SK-N-SH (cell line): Measurements from ENCODE around the gene WLS. TPM values are rescaled to one million over a fixed set of nuclear protein-coding genes. Genes with fewer than 3 reads are reported as not detected.

Experiments used
- CTCF ChIA-PET: fragments of 300-600, 350-600 bp; formaldehyde crosslinking; extraction: SDS; loops from one replicate; lab custom pipeline; 2021; lab: Yijun Ruan, JAX
- POLR2A ChIA-PET: fragments of 350-600 bp; sonication (Branson Sonifier 250); formaldehyde crosslinking; extraction: SDS; loops from one replicate; lab custom pipeline; 2020; ENCODE audit warnings: antibody characterized with exemption, inconsistent platforms; lab: Yijun Ruan, JAX
- DNase-seq: peaks from one replicate; pipeline ENCODE4 v3.0.0; 2012
- H2AFZ ChIP-seq: fragments of 200-600 bp; sonication (generic); 2 replicates; pipeline ENCODE4 v1.8.1; 2016; ENCODE audit warnings: antibody characterized with exemption, mild to moderate bottlenecking, low read depth
- H3F3A ChIP-seq: fragments of 200-600 bp; sonication (generic); replicated peaks from 2 replicates; pipeline ENCODE3; 2016; ENCODE audit warnings: antibody characterized with exemption, mild to moderate bottlenecking; ENCODE audit not compliant: insufficient read depth
- H3K27ac ChIP-seq, 2 experiments: fragments of 200-500 bp in 1 of 2; fragments of 200-600 bp in 1 of 2; sonication (Bioruptor generic) in 1 of 2; sonication (generic), shearing (Covaris generic) in 1 of 2; 2 replicates each; pipeline versions ENCODE4 v1.5.1 to v1.6.1; 2014 to 2016; ENCODE audit warnings: low read depth in 2 of 2, inconsistent platforms in 1 of 2, low read length in 1 of 2, mild to moderate bottlenecking in 1 of 2, mixed read lengths in 1 of 2
- H3K27me3 ChIP-seq: fragments of 200-600 bp; sonication (generic), shearing (Covaris generic); 2 replicates; pipeline ENCODE4 v1.6.1; 2016; ENCODE audit warnings: mixed run types; ENCODE audit not compliant: insufficient read depth
- H3K36me3 ChIP-seq, 2 experiments: fragments of 200-500 bp in 1 of 2; fragments of 200-600 bp in 1 of 2; sonication (Bioruptor generic) in 1 of 2; sonication (generic) in 1 of 2; replicated peaks in 1 of 2; 2 replicates each; pipeline versions ENCODE3 to v1.5.1; 2014 to 2016; ENCODE audit warnings: low read length in 1 of 2, mild to moderate bottlenecking in 1 of 2; ENCODE audit not compliant: insufficient read depth in 2 of 2, control insufficient read depth in 1 of 2
- H3K4me1 ChIP-seq, 2 experiments: fragments of 200-500 bp in 1 of 2; fragments of 200-600 bp in 1 of 2; sonication (Bioruptor generic) in 1 of 2; sonication (generic), shearing (Covaris generic) in 1 of 2; 2 replicates each; pipeline versions ENCODE4 v1.5.1 to v1.6.1; 2014 to 2016; ENCODE audit warnings: low read depth in 1 of 2, low read length in 1 of 2, mixed run types in 1 of 2; ENCODE audit not compliant: insufficient read depth in 2 of 2, control insufficient read depth in 1 of 2
- H3K4me2 ChIP-seq: fragments of 200-600 bp; sonication (generic), shearing (Covaris generic); 2 replicates; pipeline ENCODE4 v1.6.1; 2017; ENCODE audit warnings: mixed run types
- H3K4me3 ChIP-seq, 2 experiments: fragments of 200-500 bp in 1 of 2; fragments of 200-600 bp in 1 of 2; sonication (Bioruptor generic) in 1 of 2; sonication (generic), shearing (Covaris generic) in 1 of 2; 2 replicates each; pipeline versions ENCODE4 v1.5.1 to v1.8.1; 2014 to 2016; ENCODE audit warnings: low read depth in 2 of 2, inconsistent platforms in 1 of 2, low read length in 1 of 2, mild to moderate bottlenecking in 1 of 2, mixed read lengths in 1 of 2, moderate library complexity in 1 of 2
- H3K79me2 ChIP-seq: fragments of 200-600 bp; sonication (generic); 2 replicates; pipeline ENCODE4 v1.8.1; 2017; ENCODE audit warnings: mild to moderate bottlenecking; ENCODE audit not compliant: insufficient read depth
- H3K9ac ChIP-seq: fragments of 200-600 bp; sonication (generic); 2 replicates; pipeline ENCODE4 v1.6.1; 2017; ENCODE audit warnings: mixed run types
- H3K9me2 ChIP-seq: fragments of 200-600 bp; sonication (generic); 2 replicates; pipeline ENCODE4 v1.6.1; 2017; ENCODE audit warnings: mixed run types
- H3K9me3 ChIP-seq: fragments of 200-600 bp; sonication (generic); 2 replicates; pipeline ENCODE4 v1.6.1; 2017; ENCODE audit warnings: mixed run types, mild to moderate bottlenecking, moderate library complexity
- H4K20me1 ChIP-seq: fragments of 200-600 bp; sonication (generic); 2 replicates; pipeline ENCODE4 v1.6.1; 2017; ENCODE audit warnings: mild to moderate bottlenecking, mixed run types; ENCODE audit not compliant: insufficient read depth
- EP300 ChIP-seq, 2 experiments: IDR thresholded peaks; 2 replicates each; pipeline versions ENCODE4 v1.4.0 to v1.6.1; 2012; ENCODE audit warnings: borderline replicate concordance in 1 of 2, low read depth in 1 of 2, low read length in 1 of 2
- EZH2phosphoT487 ChIP-seq: fragments of 200-600 bp; sonication (generic); IDR thresholded peaks from 2 replicates; pipeline ENCODE4 v1.6.1; 2017; ENCODE audit warnings: low read depth, mixed run types, mild to moderate bottlenecking, antibody characterized with exemption, moderate library complexity, borderline replicate concordance
- FOSL2 ChIP-seq: IDR thresholded peaks from 2 replicates; pipeline ENCODE4 v1.4.0; 2012; ENCODE audit warnings: low read depth, mild to moderate bottlenecking, moderate library complexity, borderline replicate concordance
- FOXJ3 ChIP-seq: sonication (generic); formaldehyde crosslinking; IDR thresholded peaks from 2 replicates; pipeline ENCODE4 v1.5.1; 2020; ENCODE audit warnings: mild to moderate bottlenecking, missing genetic modification reagents
- MEF2A ChIP-seq: IDR thresholded peaks from 2 replicates; pipeline ENCODE4 v1.4.0; 2012; ENCODE audit warnings: low read depth, borderline replicate concordance
- MXI1 ChIP-seq: IDR thresholded peaks from 2 replicates; pipeline ENCODE4 v1.6.1; 2012; ENCODE audit warnings: mild to moderate bottlenecking, low read depth, low read length, improper control_type of control experiment
- NRF1 ChIP-seq: IDR thresholded peaks from 2 replicates; pipeline ENCODE4 v1.6.1; 2012; ENCODE audit warnings: low read depth, mild to moderate bottlenecking, low read length
- PBX3 ChIP-seq: IDR thresholded peaks from 2 replicates; pipeline ENCODE4; 2012
- YY1 ChIP-seq: IDR thresholded peaks from 2 replicates; pipeline ENCODE4 v1.4.0; 2012; ENCODE audit warnings: low read depth, mild to moderate bottlenecking
- WGBS: methylation state at CpG from one replicate; pipeline ENCODE4 v1.1.6; 2017; ENCODE audit warnings: low lambda C conversion rate; 5-methylcytosine and 5-hydroxymethylcytosine counted together
- polyA plus RNA-seq, 3 experiments: library from polyadenylated mRNA; depleted of rRNA; stranded (reverse); fragments of >200 nt; gene quantifications; 2 replicates each; pipeline ENCODE4 v1.2.3, GENCODE V29; 2012
- TF ChIP-seq, protein P1 (sequence below): fragments of 150-350 bp; IDR thresholded peaks from 2 replicates; pipeline ENCODE4 v1.6.1; 2016; ENCODE audit warnings: mild to moderate bottlenecking, low read depth, low read length
- TF ChIP-seq, protein P2 (sequence below): fragments of 200-600 bp; sonication (generic); IDR thresholded peaks from 2 replicates; pipeline ENCODE4 v1.6.1; 2017; ENCODE audit warnings: antibody characterized with exemption, mild to moderate bottlenecking, moderate library complexity
- TF ChIP-seq, protein P3 (sequence below): IDR thresholded peaks from 2 replicates; pipeline ENCODE4 v1.4.0; 2012; ENCODE audit warnings: low read depth
- TF ChIP-seq, protein P4 (sequence below): IDR thresholded peaks from 2 replicates; pipeline ENCODE4 v1.6.1; 2012; ENCODE audit warnings: mild to moderate bottlenecking, low read depth, low read length, moderate library complexity

The WLS gene
- polyA plus RNA-seq, 1 of the 3 experiments (the other 2 are of a cell fraction) = 69.0 TPM

GRCh38 chr1:68147534-68148171 is 84.7 kb downstream of the WLS start:
- no peak for TF ChIP-seq MXI1
- TF ChIP-seq MEF2A = no peak
- TF ChIP-seq FOXJ3 (CRISPR knock-in tag) = no peak
- no peak for TF ChIP-seq YY1
- no peak for TF ChIP-seq PBX3
- TF ChIP-seq, protein P1, sequence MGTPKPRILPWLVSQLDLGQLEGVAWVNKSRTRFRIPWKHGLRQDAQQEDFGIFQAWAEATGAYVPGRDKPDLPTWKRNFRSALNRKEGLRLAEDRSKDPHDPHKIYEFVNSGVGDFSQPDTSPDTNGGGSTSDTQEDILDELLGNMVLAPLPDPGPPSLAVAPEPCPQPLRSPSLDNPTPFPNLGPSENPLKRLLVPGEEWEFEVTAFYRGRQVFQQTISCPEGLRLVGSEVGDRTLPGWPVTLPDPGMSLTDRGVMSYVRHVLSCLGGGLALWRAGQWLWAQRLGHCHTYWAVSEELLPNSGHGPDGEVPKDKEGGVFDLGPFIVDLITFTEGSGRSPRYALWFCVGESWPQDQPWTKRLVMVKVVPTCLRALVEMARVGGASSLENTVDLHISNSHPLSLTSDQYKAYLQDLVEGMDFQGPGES = no peak
- TF ChIP-seq EZH2phosphoT487 = no peak
- no peak for TF ChIP-seq NRF1
- TF ChIP-seq, protein P2, sequence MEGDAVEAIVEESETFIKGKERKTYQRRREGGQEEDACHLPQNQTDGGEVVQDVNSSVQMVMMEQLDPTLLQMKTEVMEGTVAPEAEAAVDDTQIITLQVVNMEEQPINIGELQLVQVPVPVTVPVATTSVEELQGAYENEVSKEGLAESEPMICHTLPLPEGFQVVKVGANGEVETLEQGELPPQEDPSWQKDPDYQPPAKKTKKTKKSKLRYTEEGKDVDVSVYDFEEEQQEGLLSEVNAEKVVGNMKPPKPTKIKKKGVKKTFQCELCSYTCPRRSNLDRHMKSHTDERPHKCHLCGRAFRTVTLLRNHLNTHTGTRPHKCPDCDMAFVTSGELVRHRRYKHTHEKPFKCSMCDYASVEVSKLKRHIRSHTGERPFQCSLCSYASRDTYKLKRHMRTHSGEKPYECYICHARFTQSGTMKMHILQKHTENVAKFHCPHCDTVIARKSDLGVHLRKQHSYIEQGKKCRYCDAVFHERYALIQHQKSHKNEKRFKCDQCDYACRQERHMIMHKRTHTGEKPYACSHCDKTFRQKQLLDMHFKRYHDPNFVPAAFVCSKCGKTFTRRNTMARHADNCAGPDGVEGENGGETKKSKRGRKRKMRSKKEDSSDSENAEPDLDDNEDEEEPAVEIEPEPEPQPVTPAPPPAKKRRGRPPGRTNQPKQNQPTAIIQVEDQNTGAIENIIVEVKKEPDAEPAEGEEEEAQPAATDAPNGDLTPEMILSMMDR = no peak
- TF ChIP-seq, protein P3, sequence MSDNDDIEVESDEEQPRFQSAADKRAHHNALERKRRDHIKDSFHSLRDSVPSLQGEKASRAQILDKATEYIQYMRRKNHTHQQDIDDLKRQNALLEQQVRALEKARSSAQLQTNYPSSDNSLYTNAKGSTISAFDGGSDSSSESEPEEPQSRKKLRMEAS = no peak
- TF ChIP-seq, protein P4, sequence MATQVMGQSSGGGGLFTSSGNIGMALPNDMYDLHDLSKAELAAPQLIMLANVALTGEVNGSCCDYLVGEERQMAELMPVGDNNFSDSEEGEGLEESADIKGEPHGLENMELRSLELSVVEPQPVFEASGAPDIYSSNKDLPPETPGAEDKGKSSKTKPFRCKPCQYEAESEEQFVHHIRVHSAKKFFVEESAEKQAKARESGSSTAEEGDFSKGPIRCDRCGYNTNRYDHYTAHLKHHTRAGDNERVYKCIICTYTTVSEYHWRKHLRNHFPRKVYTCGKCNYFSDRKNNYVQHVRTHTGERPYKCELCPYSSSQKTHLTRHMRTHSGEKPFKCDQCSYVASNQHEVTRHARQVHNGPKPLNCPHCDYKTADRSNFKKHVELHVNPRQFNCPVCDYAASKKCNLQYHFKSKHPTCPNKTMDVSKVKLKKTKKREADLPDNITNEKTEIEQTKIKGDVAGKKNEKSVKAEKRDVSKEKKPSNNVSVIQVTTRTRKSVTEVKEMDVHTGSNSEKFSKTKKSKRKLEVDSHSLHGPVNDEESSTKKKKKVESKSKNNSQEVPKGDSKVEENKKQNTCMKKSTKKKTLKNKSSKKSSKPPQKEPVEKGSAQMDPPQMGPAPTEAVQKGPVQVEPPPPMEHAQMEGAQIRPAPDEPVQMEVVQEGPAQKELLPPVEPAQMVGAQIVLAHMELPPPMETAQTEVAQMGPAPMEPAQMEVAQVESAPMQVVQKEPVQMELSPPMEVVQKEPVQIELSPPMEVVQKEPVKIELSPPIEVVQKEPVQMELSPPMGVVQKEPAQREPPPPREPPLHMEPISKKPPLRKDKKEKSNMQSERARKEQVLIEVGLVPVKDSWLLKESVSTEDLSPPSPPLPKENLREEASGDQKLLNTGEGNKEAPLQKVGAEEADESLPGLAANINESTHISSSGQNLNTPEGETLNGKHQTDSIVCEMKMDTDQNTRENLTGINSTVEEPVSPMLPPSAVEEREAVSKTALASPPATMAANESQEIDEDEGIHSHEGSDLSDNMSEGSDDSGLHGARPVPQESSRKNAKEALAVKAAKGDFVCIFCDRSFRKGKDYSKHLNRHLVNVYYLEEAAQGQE = no peak
- TF ChIP-seq EP300 (IDR thresholded peaks at IDR 0.05; ENCODE audit: borderline replicate concordance in 1 of 2, low read depth in 1 of 2, low read length in 1 of 2) = no peak
- TF ChIP-seq FOSL2 = no peak
- ChIA-PET POLR2A (no interaction called here), CTCF (interaction anchor here (1.2 to 3.2 kb wide), 3 partner anchors 27 to 30 kb away, joined by 3 to 9 read pairs (median 8); no protein-coding TSS in a partner anchor)

More at GRCh38 chr1:68147534-68148171, 84.7 kb downstream of the WLS start:
- Histone ChIP-seq H4K20me1 (no peaks in the 10 kb centered on the region), H3K9me2 (no peaks in the 10 kb centered on the region), H3K27me3 (no peaks in the 10 kb centered on the region), H3K9ac (no peak overlapping the region), H3K4me2 (no peak overlapping the region), H3K36me3 (peaks cover 72 to 87% of the 10 kb centered on the region in 2 experiments), H3F3A (no peaks in the 10 kb centered on the region), H3K27ac (no peak overlapping the region; a peak in 1 of 4 replicates), H3K79me2 (no peaks in the 10 kb centered on the region), H3K4me1 (peaks cover 0 to 5% of the 10 kb centered on the region in 2 experiments; a peak in 1 of 4 replicates), H2AFZ (no peak overlapping the region), H3K9me3 (no peaks in the 10 kb centered on the region), H3K4me3 (no peak overlapping the region)
- DNase-seq = no peak
- 86% methylated on average over 4 of the region's 4 CpGs for WGBS
